Upper lobe of left lung (tissue), 4 donors: ENCODE measurements around the gene PPP1R26.

Experiments
- POLR2A ChIP-seq, 4 donors: fragments of 450-650 bp; IDR thresholded peaks; one replicate each; pipeline ENCODE4 v1.5.1; 2016 to 2017; ENCODE audit warnings: antibody characterized with exemption in 4 of 4, mild to moderate bottlenecking in 2 of 4
- TF ChIP-seq, protein P1 (sequence below), 6 experiments: fragments of 450-650 bp in 4 of 6; fragments of 200-600 bp in 2 of 6; sonication (generic) in 2 of 6; IDR thresholded peaks; one replicate each; pipeline ENCODE4 v1.5.1; 2016 to 2019; ENCODE audit warnings: antibody characterized with exemption in 6 of 6

DNA sequence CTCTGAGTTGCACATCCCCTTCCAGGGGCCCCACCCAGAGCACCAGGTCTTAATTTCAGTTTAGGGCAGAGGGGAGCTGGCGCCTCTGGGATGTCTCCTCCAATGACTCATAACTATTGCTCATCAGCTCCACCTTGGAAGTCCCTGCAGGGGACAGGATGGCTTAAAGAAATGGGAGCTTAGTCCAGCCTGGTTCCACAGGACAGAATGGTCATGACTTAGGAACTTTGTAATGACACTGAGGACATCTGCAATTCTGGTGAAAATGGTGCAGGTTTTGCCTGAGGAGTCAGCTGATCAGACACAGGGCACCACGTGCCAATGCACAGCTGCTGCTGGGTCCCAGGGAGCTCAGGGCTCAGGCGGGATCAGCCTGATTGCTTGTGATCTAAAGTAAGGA lies 16.4 kb upstream of the PPP1R26 start:
- TF ChIP-seq, protein P1, sequence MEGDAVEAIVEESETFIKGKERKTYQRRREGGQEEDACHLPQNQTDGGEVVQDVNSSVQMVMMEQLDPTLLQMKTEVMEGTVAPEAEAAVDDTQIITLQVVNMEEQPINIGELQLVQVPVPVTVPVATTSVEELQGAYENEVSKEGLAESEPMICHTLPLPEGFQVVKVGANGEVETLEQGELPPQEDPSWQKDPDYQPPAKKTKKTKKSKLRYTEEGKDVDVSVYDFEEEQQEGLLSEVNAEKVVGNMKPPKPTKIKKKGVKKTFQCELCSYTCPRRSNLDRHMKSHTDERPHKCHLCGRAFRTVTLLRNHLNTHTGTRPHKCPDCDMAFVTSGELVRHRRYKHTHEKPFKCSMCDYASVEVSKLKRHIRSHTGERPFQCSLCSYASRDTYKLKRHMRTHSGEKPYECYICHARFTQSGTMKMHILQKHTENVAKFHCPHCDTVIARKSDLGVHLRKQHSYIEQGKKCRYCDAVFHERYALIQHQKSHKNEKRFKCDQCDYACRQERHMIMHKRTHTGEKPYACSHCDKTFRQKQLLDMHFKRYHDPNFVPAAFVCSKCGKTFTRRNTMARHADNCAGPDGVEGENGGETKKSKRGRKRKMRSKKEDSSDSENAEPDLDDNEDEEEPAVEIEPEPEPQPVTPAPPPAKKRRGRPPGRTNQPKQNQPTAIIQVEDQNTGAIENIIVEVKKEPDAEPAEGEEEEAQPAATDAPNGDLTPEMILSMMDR (IDR thresholded peaks at IDR 0.05) = no peak
- TF ChIP-seq POLR2A (IDR thresholded peaks at IDR 0.05) = no peak
